Keratinocyte (primary cell): ENCODE data around the gene STXBP5L. TPM values are rescaled to one million over a fixed set of nuclear protein-coding genes. Genes with fewer than 3 reads are reported as not detected.

Experiments used
- DNase-seq: peaks from one replicate; pipeline ENCODE4 v3.0.0-alpha.2; 2011; ENCODE audit warnings: low read depth, missing footprints, low spot score
- FAIRE-seq: peaks from 2 replicates; lab custom pipeline; 2011; peaks lifted over from hg19 to GRCh38; lab: Jason Lieb, UNC
- H2AFZ ChIP-seq: 2 replicates; pipeline ENCODE4 v1.6.0; 2012; ENCODE audit warnings: low read length, control low read depth, inconsistent platforms; ENCODE audit not compliant: control insufficient read depth
- H3K27ac ChIP-seq: 2 replicates; pipeline ENCODE4 v1.5.1; 2011; ENCODE audit warnings: low read length; ENCODE audit not compliant: control insufficient read depth, insufficient read depth
- H3K27me3 ChIP-seq: 3 replicates; pipeline ENCODE4 v1.6.0; 2011; ENCODE audit warnings: low read length; ENCODE audit not compliant: control insufficient read depth, insufficient read depth; ENCODE audit errors: extremely low read depth
- H3K36me3 ChIP-seq, 2 experiments: 2 replicates in 1 of 2; 3 replicates in 1 of 2; pipeline ENCODE4 v1.5.1; 2011; ENCODE audit warnings: low read length in 2 of 2, mild to moderate bottlenecking in 1 of 2; ENCODE audit not compliant: control insufficient read depth in 2 of 2, insufficient read depth in 2 of 2; ENCODE audit errors: extremely low read depth in 1 of 2
- H3K4me1 ChIP-seq: 3 replicates; pipeline ENCODE4 v1.5.1; 2011; ENCODE audit warnings: low read length; ENCODE audit not compliant: control insufficient read depth, insufficient read depth; ENCODE audit errors: extremely low read depth
- H3K4me2 ChIP-seq: 3 replicates; pipeline ENCODE4 v1.6.0; 2011; ENCODE audit warnings: low read depth, low read length; ENCODE audit not compliant: control insufficient read depth, insufficient read depth; ENCODE audit errors: extremely low read depth
- H3K4me3 ChIP-seq, 3 experiments: fragments of 200-600 bp in 1 of 3; sonication (generic) in 1 of 3; 2 replicates in 2 of 3; 3 replicates in 1 of 3; pipeline ENCODE4 v1.5.1; 2011 to 2016; ENCODE audit warnings: low read length in 3 of 3, mild to moderate bottlenecking in 3 of 3, control low read depth in 2 of 3, inconsistent platforms in 1 of 3, low read depth in 1 of 3, mixed read lengths in 1 of 3, mixed run types in 1 of 3, moderate library complexity in 1 of 3; ENCODE audit not compliant: control insufficient read depth in 2 of 3, insufficient read depth in 2 of 3; ENCODE audit errors: extremely low read depth in 1 of 3
- H3K79me2 ChIP-seq: 2 replicates; pipeline ENCODE4 v1.6.0; 2012; ENCODE audit warnings: low read length; ENCODE audit not compliant: control insufficient read depth, insufficient read depth
- H3K9ac ChIP-seq: 3 replicates; pipeline ENCODE4 v1.6.0; 2011; ENCODE audit warnings: low read length; ENCODE audit not compliant: control insufficient read depth, insufficient read depth; ENCODE audit errors: extremely low read depth
- H3K9me1 ChIP-seq: 3 replicates; pipeline ENCODE4 v1.6.0; 2011; ENCODE audit warnings: low read length; ENCODE audit not compliant: control insufficient read depth, insufficient read depth; ENCODE audit errors: extremely low read depth
- H3K9me3 ChIP-seq: 2 replicates; pipeline ENCODE4 v1.5.1; 2012; ENCODE audit warnings: low read depth, low read length; ENCODE audit not compliant: control insufficient read depth
- H4K20me1 ChIP-seq: 3 replicates; pipeline ENCODE4 v1.6.0; 2011; ENCODE audit warnings: low read length; ENCODE audit not compliant: control insufficient read depth, insufficient read depth; ENCODE audit errors: extremely low read depth
- EZH2 ChIP-seq: IDR thresholded peaks from one replicate; pipeline ENCODE4 v1.6.1; 2012; ENCODE audit warnings: inconsistent platforms, mild to moderate bottlenecking, low read length, moderate library complexity
- dilution Hi-C: fragments of 300-500 bp; cut with MboI; formaldehyde crosslinking; loops from one replicate; pipeline ENCODE4 v1.7.0; 2020; ENCODE audit warnings: low sequenced_read_pairs; ENCODE audit not compliant: extremely low pct_ligation_motif_present
- polyA plus RNA-seq, 5 experiments: library from polyadenylated mRNA; depleted of rRNA in 3 of 5; stranded (reverse) in 3 of 5; stranded (forward) in 1 of 5; unstranded in 1 of 5; fragments of >200 nt; gene quantifications; 1 replicate in 1 of 5; 2 replicates in 3 of 5; 3 replicates in 1 of 5; pipeline versions ENCODE4 v1.2.1 to v1.2.3, GENCODE V29; 2011 to 2012; ENCODE audit warnings: missing spikeins in 2 of 5, low read depth in 1 of 5, low replicate concordance in 1 of 5
- TF ChIP-seq, protein P1 (sequence below), 3 experiments: IDR thresholded peaks in 1 of 3; conservative IDR thresholded peaks in 1 of 3; optimal IDR thresholded peaks in 1 of 3; 2 replicates in 2 of 3; 3 replicates in 1 of 3; pipeline versions ENCODE3 to v1.5.1; 2011; ENCODE audit warnings: low read length in 3 of 3, mild to moderate bottlenecking in 3 of 3, moderate library complexity in 2 of 3, control low read depth in 1 of 3, inconsistent platforms in 1 of 3; ENCODE audit not compliant: insufficient read depth in 2 of 3; ENCODE audit errors: extremely low read depth in 1 of 3

The STXBP5L gene
- polyA plus RNA-seq, 1 donor (not counting 4 experiments of a cell fraction or from before 2014, with no cell fraction given): not detected

- Histone ChIP-seq H4K20me1 (no peaks in the 10 kb centered on the region), H3K4me1 (no peaks in the 10 kb centered on the region), H3K4me3 (no peak overlapping the region), H3K36me3 (no peaks in the 10 kb centered on the region), H3K9ac (no peak overlapping the region), H3K9me3 (no peaks in the 10 kb centered on the region), H3K9me1 (no peaks in the 10 kb centered on the region), H3K79me2 (no peaks in the 10 kb centered on the region), H3K27me3 (no peaks in the 10 kb centered on the region), H2AFZ (no peak overlapping the region), H3K4me2 (no peak overlapping the region), H3K27ac (no peak overlapping the region)
- dilution Hi-C loops: no loop called here
- DNase-seq (no peak), FAIRE-seq (no peak)
- TF ChIP-seq EZH2: no peak
- TF ChIP-seq, protein P1, sequence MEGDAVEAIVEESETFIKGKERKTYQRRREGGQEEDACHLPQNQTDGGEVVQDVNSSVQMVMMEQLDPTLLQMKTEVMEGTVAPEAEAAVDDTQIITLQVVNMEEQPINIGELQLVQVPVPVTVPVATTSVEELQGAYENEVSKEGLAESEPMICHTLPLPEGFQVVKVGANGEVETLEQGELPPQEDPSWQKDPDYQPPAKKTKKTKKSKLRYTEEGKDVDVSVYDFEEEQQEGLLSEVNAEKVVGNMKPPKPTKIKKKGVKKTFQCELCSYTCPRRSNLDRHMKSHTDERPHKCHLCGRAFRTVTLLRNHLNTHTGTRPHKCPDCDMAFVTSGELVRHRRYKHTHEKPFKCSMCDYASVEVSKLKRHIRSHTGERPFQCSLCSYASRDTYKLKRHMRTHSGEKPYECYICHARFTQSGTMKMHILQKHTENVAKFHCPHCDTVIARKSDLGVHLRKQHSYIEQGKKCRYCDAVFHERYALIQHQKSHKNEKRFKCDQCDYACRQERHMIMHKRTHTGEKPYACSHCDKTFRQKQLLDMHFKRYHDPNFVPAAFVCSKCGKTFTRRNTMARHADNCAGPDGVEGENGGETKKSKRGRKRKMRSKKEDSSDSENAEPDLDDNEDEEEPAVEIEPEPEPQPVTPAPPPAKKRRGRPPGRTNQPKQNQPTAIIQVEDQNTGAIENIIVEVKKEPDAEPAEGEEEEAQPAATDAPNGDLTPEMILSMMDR (optimal IDR thresholded peaks at IDR 0.05 in 1 of 3, IDR thresholded peaks at IDR 0.05 in 1 of 3, conservative IDR thresholded peaks at IDR 0.05 in 1 of 3; ENCODE audit: extremely low read depth in 1 of 3, insufficient read depth in 2 of 3, low read length in 3 of 3): no peak
Measured at GRCh38 chr3:121405631-121406030, 497.6 kb downstream of the STXBP5L start.

DNA sequence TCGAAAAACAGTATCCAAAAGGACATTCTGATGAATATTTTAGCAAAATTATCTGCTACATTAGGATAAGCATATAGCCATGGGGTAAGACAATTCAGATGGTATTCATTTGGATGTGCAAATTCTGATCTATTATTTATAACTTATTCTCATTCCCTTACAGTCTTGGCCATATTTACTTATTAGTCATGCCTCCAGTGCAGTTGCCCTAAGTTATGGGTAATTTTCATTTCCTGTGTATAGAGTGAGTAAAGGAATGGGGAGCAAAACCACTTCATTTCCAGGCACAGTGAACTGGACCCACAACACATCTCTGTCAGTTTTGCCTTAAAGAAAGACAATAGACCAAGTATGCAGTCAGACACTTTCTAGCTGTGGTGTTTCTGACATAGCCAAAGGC is 503.5 kb downstream of the STXBP5L start:
- TF ChIP-seq, protein P1 (optimal IDR thresholded peaks at IDR 0.05 in 1 of 3, IDR thresholded peaks at IDR 0.05 in 1 of 3, conservative IDR thresholded peaks at IDR 0.05 in 1 of 3; ENCODE audit: extremely low read depth in 1 of 3, insufficient read depth in 2 of 3, low read length in 3 of 3): no peak
- no peak for TF ChIP-seq EZH2
- Histone ChIP-seq H3K4me3 (no peak overlapping the region), H3K79me2 (no peaks in the 10 kb centered on the region), H3K9me1 (no peaks in the 10 kb centered on the region), H3K9ac (no peak overlapping the region), H3K4me1 (no peaks in the 10 kb centered on the region), H4K20me1 (no peaks in the 10 kb centered on the region), H3K4me2 (no peak overlapping the region), H2AFZ (no peak overlapping the region), H3K27me3 (no peaks in the 10 kb centered on the region), H3K36me3 (no peaks in the 10 kb centered on the region), H3K27ac (no peak overlapping the region), H3K9me3 (no peaks in the 10 kb centered on the region)
- dilution Hi-C loops: no loop called here
- FAIRE-seq (no peak), DNase-seq (no peak)
